ENCODE data around the gene CDKAL1.

DNA sequence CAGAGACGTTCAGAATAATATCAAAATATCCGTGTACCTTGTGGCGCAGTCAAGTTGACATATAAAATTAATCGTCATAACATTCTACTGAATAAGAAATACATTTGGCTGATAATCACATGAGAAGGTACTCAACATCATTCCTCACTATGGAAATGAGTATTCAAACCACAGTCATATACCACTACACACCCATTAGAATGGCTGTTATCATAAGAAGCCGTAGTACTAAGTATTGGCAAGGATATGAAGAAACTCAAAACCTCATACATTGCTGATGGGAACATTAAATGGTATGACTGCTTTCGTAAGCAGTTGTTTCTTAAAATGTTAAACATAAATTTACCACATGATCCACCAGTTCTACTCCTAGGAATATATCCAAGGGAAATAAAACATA, 244.7 kb downstream of the CDKAL1 start:
- no peak for TF ChIP-seq EP300 (IDR thresholded peaks at IDR 0.05)
- TF ChIP-seq, protein P1, sequence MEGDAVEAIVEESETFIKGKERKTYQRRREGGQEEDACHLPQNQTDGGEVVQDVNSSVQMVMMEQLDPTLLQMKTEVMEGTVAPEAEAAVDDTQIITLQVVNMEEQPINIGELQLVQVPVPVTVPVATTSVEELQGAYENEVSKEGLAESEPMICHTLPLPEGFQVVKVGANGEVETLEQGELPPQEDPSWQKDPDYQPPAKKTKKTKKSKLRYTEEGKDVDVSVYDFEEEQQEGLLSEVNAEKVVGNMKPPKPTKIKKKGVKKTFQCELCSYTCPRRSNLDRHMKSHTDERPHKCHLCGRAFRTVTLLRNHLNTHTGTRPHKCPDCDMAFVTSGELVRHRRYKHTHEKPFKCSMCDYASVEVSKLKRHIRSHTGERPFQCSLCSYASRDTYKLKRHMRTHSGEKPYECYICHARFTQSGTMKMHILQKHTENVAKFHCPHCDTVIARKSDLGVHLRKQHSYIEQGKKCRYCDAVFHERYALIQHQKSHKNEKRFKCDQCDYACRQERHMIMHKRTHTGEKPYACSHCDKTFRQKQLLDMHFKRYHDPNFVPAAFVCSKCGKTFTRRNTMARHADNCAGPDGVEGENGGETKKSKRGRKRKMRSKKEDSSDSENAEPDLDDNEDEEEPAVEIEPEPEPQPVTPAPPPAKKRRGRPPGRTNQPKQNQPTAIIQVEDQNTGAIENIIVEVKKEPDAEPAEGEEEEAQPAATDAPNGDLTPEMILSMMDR (IDR thresholded peaks at IDR 0.05) = no peak
- no peak for TF ChIP-seq POLR2A (IDR thresholded peaks at IDR 0.05; ENCODE audit: low read depth)
- TF ChIP-seq POLR2AphosphoS5 (IDR thresholded peaks at IDR 0.05) = no peak

All from esophagus muscularis mucosa (tissue), 4 donors.